CD4-positive, alpha-beta T cell treated with Interferon alpha-2 for 1 hour (primary cell): ENCODE results near the gene GSTM1.
"Not testable (repeated sequence)": the region's sequence is repeated elsewhere in the genome, so short reads cannot be mapped to it uniquely, and the experiment has no call there.

ENCODE experiments used
- DNase-seq, 2 donors: peaks; one replicate each; pipeline ENCODE4 v3.0.0-alpha.2; 2020 to 2022

GSTM1 gene

DNA sequence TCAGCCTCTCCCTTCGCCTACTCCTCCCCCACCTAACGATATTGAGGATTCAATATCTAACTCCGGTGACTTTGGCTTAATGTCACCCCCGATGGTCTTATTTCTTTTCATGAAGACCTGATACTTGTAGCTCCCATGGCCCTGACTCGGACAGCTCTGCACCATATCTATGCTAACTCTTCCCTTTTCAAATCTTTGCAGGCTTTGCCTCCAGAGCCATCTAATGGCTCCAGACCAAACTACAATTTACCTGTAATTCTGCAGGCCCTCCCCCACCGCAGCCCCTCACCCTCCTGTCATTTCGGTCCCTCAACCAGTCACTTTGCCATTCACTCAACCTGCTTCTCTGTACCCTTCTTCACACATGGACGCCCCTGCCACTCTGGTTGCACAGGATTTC is 16.6 kb downstream of the GSTM1 start:
- no peak for DNase-seq

DNA sequence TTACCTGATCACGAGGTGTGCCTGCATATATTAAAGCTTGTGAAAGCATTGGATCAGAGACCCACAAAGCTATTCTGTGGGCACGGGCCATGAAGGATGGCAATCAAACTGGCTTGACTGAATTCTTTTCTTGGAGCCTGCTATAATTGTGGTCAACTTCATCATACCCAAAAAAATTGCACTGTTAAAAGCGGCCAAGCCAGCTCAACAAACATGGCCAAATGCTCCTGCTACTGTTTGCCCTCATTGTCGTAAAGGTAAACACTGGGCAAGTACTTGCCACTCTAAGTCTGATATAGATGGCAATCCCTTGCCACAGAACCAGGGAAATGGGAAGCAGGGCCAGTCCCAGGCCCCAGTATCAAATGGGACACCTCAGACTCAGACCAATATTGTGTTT is 17.8 kb downstream of the GSTM1 start:
- DNase-seq: no peak

DNA sequence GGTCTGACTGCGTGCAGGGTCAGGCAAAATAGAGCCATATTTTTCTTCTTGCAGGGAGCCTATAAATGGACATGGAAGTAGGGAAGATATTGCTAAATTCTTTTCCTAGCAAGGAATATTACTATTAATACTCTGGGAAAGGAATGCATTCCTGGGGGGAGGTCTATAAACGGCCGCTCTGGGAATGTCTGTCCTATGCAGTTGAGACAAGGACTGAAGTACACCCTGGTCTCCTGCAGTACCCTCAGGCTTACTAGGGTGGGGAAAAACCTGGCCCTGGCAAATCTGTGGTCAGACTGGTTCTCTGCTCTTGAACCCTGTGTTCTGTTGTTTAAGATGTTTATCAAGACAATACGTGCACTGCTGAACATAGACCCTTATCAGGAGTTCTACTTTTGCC is 21.3 kb downstream of the GSTM1 start:
- DNase-seq: not testable (repeated sequence)

DNA sequence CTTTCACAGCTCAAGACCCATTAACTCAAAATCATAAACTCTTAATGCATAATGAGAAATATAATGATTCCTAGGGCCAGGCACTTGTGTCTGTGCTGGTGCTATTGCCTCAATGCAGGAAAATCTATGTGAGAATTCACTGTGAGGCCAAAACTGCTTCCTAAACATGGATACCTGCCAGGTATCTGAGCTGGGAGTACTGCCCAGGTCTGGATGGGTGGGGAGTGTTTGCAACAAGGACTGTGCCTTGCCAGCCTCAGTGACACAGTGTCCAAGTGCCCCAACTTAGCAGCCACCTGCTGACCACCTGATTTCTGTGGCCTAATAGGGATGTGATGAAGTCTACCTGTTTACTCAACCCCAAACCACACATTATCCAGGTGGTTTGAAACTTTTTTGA is 22.2 kb downstream of the GSTM1 start:
- DNase-seq: not testable (repeated sequence)

DNA sequence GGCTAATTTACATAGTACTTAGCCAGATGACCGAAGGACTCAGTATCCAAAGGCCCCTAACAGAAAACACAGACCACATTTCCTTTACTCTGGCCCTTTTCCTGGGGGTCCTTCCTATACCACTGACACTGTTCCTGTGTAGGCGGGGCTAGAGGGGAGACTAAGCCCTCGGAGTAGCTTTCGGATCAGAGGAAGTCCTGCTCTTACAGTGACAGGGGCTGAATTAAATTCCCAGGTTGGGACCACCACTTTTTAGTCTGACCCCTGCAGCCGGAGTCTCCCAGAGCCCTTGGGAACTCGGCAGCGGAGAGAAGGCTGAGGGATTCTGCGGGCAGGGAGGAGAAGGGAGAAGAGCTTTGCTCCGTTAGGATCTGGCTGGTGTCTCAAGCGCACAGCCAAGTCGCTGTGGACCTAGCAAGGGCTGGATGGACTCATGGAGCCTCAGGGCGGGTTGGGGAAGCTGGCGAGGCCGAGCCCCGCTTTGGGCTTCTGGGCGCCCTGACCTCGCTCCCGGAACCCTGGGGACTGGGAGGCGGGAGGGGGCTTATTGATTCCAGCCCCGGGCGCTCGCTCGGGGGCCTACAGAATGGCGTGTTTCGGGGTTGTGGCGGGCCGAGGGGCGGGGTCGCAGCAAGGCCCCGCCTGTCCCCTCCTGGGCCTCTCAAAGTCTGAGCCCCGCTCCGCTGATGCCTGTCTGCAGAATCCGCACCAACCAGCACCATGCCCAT is 24.1 kb downstream of the GSTM1 start, which contains the start of gene GSTM5:
Gene GSTM5 (plus strand): TSS at position 659 of the 728 bp plus-strand sequence. CDS start 62 bp downstream, at position 721.
- DNase-seq: not testable (repeated sequence)

DNA sequence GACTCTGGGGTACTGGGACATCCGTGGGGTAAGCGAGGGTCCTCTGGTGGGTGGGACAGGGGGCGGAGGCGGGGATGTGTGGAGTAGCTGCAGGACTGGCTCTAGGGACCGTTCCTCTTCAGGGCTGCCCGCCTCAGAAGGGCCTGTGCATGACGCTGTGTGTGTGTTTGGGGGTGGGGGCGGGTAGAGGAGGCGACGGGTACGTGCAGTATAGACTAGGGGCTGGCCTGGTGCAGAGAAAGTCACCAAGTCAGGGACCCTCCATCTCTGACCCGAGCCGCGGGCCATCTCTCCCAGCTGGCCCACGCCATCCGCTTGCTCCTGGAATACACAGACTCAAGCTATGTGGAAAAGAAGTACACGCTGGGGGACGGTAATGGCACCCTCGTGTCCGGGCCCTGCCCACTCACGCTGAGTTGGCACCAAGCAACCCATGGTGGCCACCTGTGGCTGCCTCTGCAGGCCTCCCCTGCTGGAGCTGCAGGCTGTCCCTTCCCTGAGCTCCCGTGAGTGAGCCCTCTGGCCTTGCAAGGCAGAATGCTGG is 24.8 kb downstream of the GSTM1 start:
- no peak for DNase-seq

DNA sequence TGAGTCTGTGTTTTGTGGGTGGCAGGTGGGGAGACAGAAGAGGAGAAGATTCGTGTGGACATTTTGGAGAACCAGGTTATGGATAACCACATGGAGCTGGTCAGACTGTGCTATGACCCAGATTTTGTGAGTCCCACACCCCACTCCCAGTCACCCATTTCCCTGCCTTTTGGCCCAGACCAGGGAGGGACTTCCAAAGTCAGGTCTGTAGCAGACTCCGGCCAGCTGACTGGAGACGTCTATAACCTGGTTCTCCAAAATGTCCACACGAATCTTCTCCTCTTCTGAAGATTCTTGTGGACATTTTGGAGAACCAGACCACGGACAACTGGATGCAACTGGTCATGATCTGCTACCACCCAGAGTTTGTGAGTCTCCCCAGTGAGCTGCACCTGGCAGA is 26.0 kb downstream of the GSTM1 start:
- DNase-seq: no peak

DNA sequence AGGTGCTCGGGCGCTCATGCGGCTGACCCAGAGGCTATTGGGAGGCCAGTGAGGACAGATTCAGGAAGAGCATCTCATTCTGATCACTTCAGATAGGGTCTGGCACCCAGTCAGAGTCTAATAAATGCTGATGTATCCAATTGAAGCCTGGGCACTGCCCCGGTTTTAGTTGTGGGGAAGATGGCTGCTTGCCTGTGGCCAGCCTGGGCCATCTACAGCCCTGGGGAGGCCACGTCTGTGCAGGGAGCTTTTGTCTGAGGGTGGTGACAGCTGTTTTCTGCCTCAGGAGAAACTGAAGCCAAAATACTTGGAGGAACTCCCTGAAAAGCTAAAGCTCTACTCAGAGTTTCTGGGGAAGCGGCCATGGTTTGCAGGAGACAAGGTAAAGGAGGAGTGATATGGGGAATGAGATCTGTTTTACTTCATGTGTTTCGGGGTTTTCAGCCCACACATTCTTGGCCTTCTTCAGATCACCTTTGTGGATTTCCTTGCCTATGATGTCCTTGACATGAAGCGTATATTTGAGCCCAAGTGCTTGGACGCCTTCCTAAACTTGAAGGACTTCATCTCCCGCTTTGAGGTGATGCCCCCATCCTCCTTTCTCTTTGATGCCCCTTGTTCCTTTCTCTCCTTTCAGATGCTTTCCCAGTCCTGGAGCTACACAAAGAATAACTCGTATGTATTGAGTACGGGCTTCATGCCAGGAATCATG is 27.2 kb downstream of the GSTM1 start:
- DNase-seq: no peak

DNA sequence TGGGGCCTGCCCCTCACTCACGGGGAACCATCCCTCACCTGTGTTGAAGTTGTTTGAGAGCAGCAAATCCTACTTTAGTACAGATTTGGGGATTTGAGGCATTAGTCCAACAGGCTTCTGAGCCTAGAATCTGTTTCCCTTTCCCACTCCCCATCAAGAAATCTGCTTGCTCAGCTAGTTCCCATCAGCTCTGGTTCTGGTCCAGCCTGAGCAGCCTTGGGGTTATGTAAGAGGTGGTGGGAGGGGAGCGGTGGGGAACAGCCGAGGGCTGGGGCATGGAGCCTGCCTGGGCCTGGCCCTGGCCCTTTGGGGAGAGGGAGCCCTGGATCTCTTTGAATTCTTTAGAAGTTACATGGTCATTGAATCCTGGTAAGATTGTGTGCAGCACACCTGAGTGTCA is 28.5 kb downstream of the GSTM1 start:
- no peak for DNase-seq

DNA sequence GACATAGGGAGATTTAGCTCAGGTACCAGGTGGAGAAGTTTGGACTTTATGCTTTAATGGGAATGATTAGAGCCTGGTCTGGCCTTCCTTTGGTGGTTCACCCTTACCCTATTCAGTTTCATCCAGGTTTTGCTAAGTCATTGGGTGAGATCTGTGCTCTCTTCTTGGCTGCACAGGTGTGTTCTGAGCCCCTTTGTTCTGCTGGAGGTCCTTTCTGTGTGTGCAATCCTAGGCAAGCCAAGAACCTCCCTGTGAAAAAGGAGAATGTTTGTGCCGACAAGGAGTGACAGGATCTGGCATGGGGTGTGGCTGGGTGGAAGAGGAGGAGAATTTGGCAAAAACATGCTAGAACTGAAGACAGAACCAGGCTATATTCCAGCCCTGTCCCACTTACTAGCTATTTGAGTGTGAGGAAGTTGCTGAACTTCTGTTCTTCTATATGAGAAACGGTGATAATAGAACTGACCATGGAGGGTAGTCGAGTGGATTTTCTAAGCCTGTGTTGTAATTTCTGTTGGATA is 29.0 kb downstream of the GSTM1 start:
- no peak for DNase-seq

DNA sequence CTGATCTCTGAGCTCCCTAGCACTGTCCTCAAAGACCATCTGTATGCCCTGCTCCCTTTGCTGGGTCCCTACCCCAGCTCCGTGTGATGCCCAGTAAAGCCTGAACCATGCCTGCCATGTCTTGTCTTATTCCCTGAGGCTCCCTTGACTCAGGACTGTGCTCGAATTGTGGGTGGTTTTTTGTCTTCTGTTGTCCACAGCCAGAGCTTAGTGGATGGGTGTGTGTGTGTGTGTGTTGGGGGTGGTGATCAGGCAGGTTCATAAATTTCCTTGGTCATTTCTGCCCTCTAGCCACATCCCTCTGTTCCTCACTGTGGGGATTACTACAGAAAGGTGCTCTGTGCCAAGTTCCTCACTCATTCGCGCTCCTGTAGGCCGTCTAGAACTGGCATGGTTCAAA is 30.1 kb downstream of the GSTM1 start:
- no peak for DNase-seq

DNA sequence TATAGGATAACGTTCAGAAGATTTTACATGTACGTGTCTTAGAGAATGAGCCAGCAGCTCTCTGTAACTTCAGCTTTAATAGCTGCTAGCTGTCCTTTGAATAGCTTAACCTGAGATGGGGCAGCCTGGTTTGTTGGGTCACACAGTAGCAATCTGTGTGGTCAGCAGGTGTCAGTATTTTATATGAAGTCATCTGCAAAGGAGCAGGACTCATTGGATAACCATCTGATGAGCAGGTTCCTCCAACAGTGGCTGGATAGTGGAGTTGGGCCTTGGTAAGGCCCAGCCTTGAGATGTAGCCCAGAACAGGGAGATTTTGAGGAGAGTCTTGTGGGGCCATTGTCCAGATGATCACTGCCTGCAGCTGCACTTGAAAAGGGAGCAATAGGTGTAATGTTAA is 30.9 kb downstream of the GSTM1 start:
- DNase-seq: no peak

DNA sequence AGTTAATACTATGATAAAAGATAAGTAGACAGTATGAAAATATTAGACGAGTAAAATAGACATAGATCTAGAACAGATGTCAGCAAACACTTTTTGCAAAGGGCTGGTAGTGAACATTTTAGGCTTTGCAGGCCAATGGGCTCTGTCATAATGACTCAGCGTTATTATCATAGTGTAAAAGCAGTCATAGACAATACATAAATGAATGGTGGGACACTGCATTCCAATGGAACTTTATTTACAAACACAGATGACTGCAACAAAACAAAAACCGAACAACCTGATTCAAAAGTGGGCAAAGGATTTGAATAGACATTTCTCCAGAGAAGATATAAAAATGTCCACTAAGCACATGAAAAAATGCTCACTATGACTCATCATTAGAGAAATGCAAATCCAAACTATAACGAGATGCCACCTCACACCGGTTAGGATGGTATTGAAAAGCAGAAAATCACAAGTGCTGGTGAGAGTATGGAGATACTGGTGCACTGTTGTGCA is 31.8 kb downstream of the GSTM1 start:
- no peak for DNase-seq

DNA sequence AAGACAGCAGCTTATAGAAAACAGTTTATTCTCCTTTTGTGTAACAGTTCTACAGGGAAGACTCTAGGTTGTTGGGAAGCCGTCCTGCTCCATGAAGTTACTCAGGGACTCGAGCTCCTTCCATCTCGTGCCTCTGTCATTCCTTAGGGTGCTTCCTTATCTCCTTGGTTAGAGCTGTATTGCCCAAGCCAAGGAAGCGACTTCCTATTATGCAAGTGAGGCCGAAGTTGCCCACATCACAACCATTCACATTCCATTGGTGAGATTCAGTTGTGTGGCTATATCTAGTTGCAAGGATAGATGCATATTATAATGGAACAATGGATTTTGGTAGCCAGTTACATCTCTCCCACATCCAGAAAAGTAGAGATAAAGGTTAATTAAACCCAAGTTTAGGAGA is 33.4 kb downstream of the GSTM1 start:
- no peak for DNase-seq

DNA sequence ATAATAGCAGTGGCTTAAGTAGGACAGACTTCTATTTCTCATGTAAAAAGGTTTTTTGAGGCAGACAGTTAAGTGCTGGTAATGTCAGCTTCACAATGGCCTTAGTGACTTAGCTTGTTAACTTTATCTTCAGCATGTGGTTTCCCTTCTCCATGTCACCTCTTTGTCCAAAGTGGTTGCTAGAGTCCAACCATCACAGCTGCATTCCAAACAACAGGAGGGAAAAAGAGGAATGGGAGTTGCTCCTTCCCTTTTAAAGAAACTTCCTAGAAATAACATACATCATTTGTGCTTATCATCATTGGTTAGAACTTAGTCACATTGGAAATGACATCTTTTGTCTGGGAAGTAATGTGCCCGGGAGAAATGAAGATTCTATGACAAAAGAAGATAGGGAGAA is 34.4 kb downstream of the GSTM1 start:
- DNase-seq: no peak

DNA sequence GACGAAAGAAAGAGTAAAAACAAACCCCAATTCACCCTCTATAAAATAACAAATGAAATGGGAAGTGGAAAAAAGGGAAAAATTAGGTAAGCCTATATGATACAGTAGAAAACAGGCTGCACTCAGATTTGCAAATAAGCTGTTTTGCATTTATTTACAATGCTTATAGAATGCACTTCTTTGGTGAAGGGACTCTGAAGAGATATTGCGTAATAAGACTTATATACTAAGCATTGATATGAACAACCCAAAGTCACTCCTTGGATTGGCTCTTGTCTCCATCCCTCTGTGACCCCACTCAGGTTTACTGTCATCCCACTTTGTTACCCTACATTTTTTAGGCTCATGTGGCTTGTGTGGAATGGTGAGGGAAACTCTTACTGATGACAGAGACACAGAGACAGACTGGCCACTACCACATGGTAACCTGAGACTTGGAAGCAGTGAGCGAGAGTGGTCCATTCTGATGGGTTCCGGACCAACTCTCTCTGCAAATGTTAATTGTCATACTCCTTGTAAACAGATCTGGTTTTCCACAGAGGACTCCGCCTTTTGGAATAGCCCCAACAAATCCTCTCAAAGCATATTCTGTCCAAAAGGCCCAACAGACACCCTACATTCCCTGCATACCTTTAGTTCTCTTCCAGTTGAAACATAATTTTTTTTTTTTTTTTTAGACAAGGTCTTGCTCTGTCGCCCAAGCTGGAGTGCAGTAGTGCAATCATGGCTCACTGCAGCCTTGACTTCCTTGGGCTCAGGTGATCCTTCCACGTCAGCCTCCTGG is 35.5 kb downstream of the GSTM1 start:
- DNase-seq: no peak

DNA sequence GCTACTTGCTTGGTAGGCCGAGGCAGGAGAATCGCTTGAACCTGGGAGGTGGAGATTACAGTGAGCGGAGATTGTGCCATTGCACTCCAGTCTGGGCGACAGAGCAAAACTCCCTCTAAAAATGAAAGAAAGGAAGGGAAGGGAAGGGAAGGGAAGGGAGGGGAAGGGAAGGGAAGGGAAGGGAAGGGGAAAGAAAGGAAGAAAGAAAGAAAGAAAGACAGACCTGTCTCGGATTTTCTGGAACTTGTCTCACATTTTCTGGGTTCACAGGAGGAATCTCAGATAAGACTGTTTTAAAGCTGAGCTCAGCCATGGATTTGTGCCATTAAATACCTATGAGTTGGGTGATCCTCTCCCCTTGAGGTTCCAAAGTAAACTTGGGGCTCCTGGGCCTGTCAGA is 37.3 kb downstream of the GSTM1 start:
- DNase-seq: no peak

DNA sequence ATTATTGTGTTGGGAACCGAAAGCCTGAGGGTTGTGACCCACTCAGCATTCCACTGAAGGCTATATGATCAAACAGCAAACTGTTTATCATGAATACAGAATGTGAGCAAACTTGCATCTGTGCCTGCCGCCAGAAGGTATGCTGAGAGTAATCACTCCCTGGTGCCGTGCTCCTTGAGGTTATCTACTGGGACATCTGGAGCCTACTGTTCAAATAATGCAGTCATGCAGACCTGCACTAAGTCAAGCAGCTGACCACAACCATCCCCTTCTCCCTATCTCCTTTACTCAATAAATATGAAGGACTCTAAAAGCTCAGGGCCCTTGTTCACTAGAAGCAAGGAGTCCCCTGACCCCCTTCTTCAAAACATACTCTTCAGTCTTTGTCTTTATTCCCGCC is 37.9 kb downstream of the GSTM1 start:
- no peak for DNase-seq

DNA sequence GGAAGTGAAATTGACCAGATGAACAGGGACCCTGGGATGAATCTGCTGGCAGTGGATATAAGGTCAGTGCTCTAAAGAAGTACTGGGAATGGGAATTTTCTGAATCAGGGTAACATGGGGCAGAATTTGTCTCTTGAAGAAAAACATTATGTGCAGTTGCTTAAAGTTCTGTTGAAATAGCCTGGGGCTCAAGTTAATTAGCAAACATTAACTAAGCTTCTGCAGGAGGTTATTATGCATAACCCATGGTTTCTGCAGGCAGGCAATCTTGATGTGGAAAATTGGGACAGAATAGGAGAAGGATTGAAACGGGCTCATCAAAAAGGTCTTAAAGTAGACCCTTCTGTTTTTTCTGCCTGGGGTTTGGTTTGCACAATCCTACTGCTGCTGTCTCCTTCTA is 38.4 kb downstream of the GSTM1 start:
- DNase-seq: no peak

DNA sequence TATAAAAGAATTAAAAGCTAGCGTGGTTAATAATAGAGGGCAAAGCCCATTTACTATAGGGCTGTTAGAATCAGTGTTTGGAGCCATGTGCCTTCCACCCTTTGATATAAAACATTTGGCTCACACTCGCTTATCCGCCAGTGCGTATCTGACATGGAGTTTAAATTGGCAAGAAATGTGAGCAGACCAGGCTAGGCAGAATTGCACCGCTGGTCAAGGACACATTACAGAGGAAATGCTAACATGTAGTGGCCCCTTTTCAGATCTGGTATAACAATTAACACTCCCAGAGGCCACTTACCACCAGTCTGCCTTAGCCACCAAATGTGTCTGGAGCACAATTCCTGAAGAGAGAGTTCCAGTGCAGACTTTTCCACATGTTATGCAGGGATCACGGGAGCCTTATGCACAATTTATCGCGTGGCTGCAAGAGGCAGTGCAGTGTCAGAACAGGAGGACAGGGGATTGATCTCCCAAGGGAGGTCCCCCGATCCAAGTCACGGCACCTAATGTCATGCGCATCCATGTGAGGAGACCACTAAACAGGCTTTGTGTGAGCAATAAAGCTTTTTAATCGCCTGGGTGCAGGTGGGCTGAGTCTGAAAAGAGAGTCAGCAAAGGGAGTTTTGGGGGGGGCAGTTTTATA is 39.2 kb downstream of the GSTM1 start:
- no peak for DNase-seq

DNA sequence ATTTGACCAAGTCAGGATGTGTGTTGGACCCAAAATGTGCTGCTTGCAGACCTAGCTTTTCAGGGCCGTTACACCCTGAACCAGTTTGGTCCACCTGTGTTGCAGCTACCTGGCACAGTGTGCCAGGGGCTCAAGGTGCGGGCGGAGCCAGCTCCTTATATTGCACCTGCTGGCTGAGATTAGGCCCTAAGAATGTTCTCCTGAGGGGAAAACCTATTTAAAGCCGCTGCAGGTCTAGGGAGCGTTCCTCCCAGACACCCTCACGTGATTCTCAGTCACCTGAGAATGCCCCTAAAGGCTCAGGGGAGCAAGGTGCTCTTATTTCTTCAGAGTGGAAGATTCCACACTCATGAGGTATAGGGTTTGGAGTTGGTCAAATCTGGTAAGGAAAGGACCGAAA is 41.3 kb downstream of the GSTM1 start:
- no peak for DNase-seq

DNA sequence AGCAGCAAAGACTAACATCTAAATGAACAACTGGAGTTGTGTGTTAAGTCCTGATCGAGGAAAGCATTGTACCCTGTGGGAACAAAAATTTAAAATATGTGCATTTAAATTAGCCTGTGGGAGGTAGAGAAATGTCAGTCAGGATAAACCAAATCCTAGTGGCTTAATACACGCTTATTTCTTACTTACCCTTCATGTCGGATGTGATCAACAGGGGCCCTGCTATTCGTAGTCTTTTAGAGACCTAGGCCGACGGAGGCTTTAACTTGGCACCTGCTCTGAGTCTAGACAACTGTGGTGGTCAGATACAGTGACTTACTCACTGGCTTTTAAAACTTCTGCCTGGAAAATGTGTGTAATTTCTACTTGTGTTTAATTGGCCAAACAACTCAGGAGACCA is 43.0 kb downstream of the GSTM1 start:
- no peak for DNase-seq
